NB4 (cell line): ENCODE measurements around the gene ZNF212.

ENCODE experiments used
- DNase-seq: peaks from one replicate; pipeline ENCODE4 v3.0.0; 2010; ENCODE audit warnings: low read depth
- H3K4me3 ChIP-seq: one replicate; pipeline ENCODE4 v1.5.1; 2011; ENCODE audit warnings: mild to moderate bottlenecking, low read depth, low read length, moderate library complexity
- CTCF ChIP-seq: IDR thresholded peaks from one replicate; pipeline ENCODE4 v1.5.1; 2012; ENCODE audit warnings: low read depth, low read length
- MAX ChIP-seq: IDR thresholded peaks from 2 replicates; pipeline ENCODE4 v1.6.1; 2011; ENCODE audit warnings: low read depth, low read length
- MYC ChIP-seq: IDR thresholded peaks from 2 replicates; pipeline ENCODE4 v1.6.1; 2011; ENCODE audit warnings: low read depth, low read length
- POLR2A ChIP-seq: IDR thresholded peaks from 2 replicates; pipeline ENCODE4 v1.6.1; 2011; ENCODE audit warnings: mild to moderate bottlenecking; ENCODE audit not compliant: insufficient read length; ENCODE audit errors: extremely low read depth

Gene ZNF212

GRCh38 chr7:149239345-149240143, at the start of gene ZNF212:
Gene ZNF212 (plus strand): TSS chr7:149239651. CDS start chr7:149239779, 128 bp downstream.
- peak; percentile 98 for DNase-seq
- TF ChIP-seq POLR2A (peak; percentile 48), CTCF (peak; percentile 98), MAX (peak; percentile 61; the same call in 1 of the 2 replicates), MYC (peak; percentile 70)
- H3K4me3 ChIP-seq = peak within 1 kb of the TSS; percentile 98

GRCh38 chr7:149191851-149192250, 47.6 kb upstream of the ZNF212 start:
- H3K4me3 ChIP-seq = no peak overlapping the region
- no peak for TF ChIP-seq POLR2A
- TF ChIP-seq CTCF = no peak
- no peak for TF ChIP-seq MYC
- TF ChIP-seq MAX = no peak
- DNase-seq = no peak

- no peak for DNase-seq
- TF ChIP-seq MYC (no peak), POLR2A (no peak), CTCF (no peak), MAX (no peak)
- peak overlapping the region; percentile 81 for H3K4me3 ChIP-seq
These were observed 44.7 kb upstream of the ZNF212 start for GRCh38 chr7:149194799-149195179.

- H3K4me3 ChIP-seq = peak within 1 kb of the TSS; percentile 84
- DNase-seq = peak; percentile 95
- TF ChIP-seq MYC = peak; percentile 55
- TF ChIP-seq POLR2A = peak; percentile 58
- peak; percentile 70 for TF ChIP-seq CTCF
- TF ChIP-seq MAX = peak; percentile 58
These were observed 44.0 kb upstream of the ZNF212 start, which contains the start of gene ZNF282 for GRCh38 chr7:149195180-149196150. Gene ZNF282 (plus strand): TSS chr7:149195546. CDS start chr7:149195590, 44 bp downstream.

- TF ChIP-seq MAX = no peak
- TF ChIP-seq POLR2A = no peak
- no peak for TF ChIP-seq MYC
- no peak for TF ChIP-seq CTCF
- H3K4me3 ChIP-seq = peak overlapping the region; percentile 84
- DNase-seq = peak; percentile 57
These were observed 43.2 kb upstream of the ZNF212 start for GRCh38 chr7:149196151-149196704.
